ENCODE data around the gene KCNIP4. TPM values are rescaled to one million over a fixed set of nuclear protein-coding genes. Genes with fewer than 3 reads are reported as not detected.
A peak's percentile ranks its signal among the peaks of the same experiment; 100 is the strongest.

KCNIP4 gene
- total and polyA plus RNA-seq, 2 of the 4 experiments (the other 2 are of a cell fraction): not detected

DNA sequence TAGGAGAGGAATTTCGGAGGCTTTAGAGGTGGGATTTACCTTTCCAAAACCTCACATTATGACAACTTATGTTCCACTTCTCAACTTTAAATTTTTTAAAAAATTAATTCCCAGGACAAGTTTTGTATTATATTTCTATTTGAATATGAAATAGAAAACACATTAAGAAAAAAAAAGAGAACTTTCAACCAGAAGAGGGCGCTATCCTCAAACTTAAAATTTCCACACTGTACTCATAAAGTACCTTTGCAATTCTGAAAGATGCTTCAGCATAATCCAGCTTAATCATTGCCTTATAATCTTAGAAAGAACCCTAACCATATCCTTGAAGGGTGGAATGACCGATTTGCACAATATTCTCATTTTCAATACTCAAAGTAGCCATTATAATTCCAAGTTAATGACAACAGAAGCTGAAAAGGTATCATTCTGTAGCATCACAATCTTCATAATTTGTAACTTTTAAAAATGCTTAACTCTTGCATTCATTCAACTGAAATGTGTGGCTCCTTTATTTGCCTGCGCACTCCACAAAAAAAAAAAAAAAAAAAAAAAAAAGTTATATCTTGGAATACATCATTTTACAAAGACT, 158.0 kb downstream of the KCNIP4 start:
- no peaks in the 10 kb centered on the region for H4K20me1 ChIP-seq (ENCODE audit: insufficient read depth, low read length)
- 0 out of 2 replicates have a peak, but pooled peaks cover 3% of the 10 kb centered on the region for H3K9me3 ChIP-seq (ENCODE audit: control insufficient read depth, insufficient read depth, low read length)
- no peaks in the 10 kb centered on the region; the same call in 1 of the 2 replicates for H3K4me1 ChIP-seq (ENCODE audit: control insufficient read depth, insufficient read depth, low read length)
- TF ChIP-seq POLR2A (IDR thresholded peaks at IDR 0.05; ENCODE audit: low read depth, low read length) (no peak), RAD21 (IDR thresholded peaks at IDR 0.05; ENCODE audit: low read length) (peak; percentile 64), SMC3 (IDR thresholded peaks at IDR 0.05; ENCODE audit: low read depth, low read length) (peak; percentile 63), FOS (IDR thresholded peaks at IDR 0.05; ENCODE audit: low read depth, low read length) (no peak), MXI1 (IDR thresholded peaks at IDR 0.05; ENCODE audit: borderline replicate concordance, low read depth, low read length) (no peak)
- TF ChIP-seq, protein P1, sequence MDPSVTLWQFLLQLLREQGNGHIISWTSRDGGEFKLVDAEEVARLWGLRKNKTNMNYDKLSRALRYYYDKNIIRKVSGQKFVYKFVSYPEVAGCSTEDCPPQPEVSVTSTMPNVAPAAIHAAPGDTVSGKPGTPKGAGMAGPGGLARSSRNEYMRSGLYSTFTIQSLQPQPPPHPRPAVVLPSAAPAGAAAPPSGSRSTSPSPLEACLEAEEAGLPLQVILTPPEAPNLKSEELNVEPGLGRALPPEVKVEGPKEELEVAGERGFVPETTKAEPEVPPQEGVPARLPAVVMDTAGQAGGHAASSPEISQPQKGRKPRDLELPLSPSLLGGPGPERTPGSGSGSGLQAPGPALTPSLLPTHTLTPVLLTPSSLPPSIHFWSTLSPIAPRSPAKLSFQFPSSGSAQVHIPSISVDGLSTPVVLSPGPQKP (IDR thresholded peaks at IDR 0.05; ENCODE audit: borderline replicate concordance, low read depth, low read length): no peak
- TF ChIP-seq, protein P2, sequence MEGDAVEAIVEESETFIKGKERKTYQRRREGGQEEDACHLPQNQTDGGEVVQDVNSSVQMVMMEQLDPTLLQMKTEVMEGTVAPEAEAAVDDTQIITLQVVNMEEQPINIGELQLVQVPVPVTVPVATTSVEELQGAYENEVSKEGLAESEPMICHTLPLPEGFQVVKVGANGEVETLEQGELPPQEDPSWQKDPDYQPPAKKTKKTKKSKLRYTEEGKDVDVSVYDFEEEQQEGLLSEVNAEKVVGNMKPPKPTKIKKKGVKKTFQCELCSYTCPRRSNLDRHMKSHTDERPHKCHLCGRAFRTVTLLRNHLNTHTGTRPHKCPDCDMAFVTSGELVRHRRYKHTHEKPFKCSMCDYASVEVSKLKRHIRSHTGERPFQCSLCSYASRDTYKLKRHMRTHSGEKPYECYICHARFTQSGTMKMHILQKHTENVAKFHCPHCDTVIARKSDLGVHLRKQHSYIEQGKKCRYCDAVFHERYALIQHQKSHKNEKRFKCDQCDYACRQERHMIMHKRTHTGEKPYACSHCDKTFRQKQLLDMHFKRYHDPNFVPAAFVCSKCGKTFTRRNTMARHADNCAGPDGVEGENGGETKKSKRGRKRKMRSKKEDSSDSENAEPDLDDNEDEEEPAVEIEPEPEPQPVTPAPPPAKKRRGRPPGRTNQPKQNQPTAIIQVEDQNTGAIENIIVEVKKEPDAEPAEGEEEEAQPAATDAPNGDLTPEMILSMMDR (conservative IDR thresholded peaks at IDR 0.05; ENCODE audit: low read depth, low read length): peak; percentile 62
- H2BK15ac ChIP-seq (ENCODE audit: low read depth, low read length): no peak overlapping the region
- no peaks in the 10 kb centered on the region for H3K36me3 ChIP-seq (ENCODE audit: control insufficient read depth, insufficient read depth, low read length)
- H3K4me3 ChIP-seq (ENCODE audit: insufficient read depth, low read depth, low read length): no peak overlapping the region
- H3K14ac ChIP-seq (replicated peaks; ENCODE audit: low read depth, low read length): no peak overlapping the region
- H2AK5ac ChIP-seq (ENCODE audit: low read depth, low read length): no peak overlapping the region
- H2BK20ac ChIP-seq (ENCODE audit: low read depth, low read length): no peak overlapping the region
- H4K8ac ChIP-seq (ENCODE audit: low read depth in 2 of 2, low read length in 2 of 2): no peak overlapping the region
- POLR2A ChIA-PET (ENCODE audit: unreplicated experiment): no interaction called here
- no peak overlapping the region for H4K5ac ChIP-seq (ENCODE audit: low read depth, low read length)
- intact Hi-C loops (cut with micrococcal nuclease): loop anchor here (1.0 to 10.0 kb wide), 4 partner anchors 184 to 816 kb away; no protein-coding TSS in a partner anchor
- no CpG with 5 or more reads among the region's 4 CpGs for WGBS, 2 experiments (ENCODE audit: extremely low coverage in 2 of 2, insufficient read length in 1 of 2)
- peak; percentile 54 for DNase-seq
- H3K9me1 ChIP-seq (ENCODE audit: insufficient read depth, low read length): no peaks in the 10 kb centered on the region
- H3K79me1 ChIP-seq (ENCODE audit: low read depth in 1 of 2, low read length in 2 of 2): no peaks in the 10 kb centered on the region
- dilution Hi-C loops (cut with HindIII; ENCODE audit: low sequenced_read_pairs, unreplicated experiment): no loop called here
- H2AK9ac ChIP-seq (replicated peaks; ENCODE audit: low read depth, low read length, poor library complexity): no peak overlapping the region
- no peak; the same call in 1 of the 2 replicates for ATAC-seq (ENCODE audit: low read depth)
- H3K27ac ChIP-seq (ENCODE audit: insufficient read depth, low read length): no peak overlapping the region
- H3K4me2 ChIP-seq (ENCODE audit: low read depth, low read length): no peak overlapping the region
- H3K4ac ChIP-seq (ENCODE audit: low read depth, low read length): no peak overlapping the region
- H3K18ac ChIP-seq (ENCODE audit: low read depth, low read length): no peak overlapping the region
- no peak overlapping the region for H2BK120ac ChIP-seq (ENCODE audit: low read depth, low read length)
- in situ Hi-C loops (cut with MboI; ENCODE audit: low sequenced_read_pairs): no loop called here
- H3K23ac ChIP-seq (ENCODE audit: low read depth, low read length): no peak overlapping the region
- H3K9ac ChIP-seq (ENCODE audit: low read depth, low read length): no peak overlapping the region
- H2BK5ac ChIP-seq (ENCODE audit: low read depth, low read length, poor library complexity, severe bottlenecking): no peak overlapping the region
- no peak overlapping the region for H2AFZ ChIP-seq (replicated peaks; ENCODE audit: low read length, poor library complexity)
- BruUV-seq (replicated peaks): no TSS peak
- H3K27me3 ChIP-seq (ENCODE audit: control insufficient read depth, insufficient read depth, low read length): no peaks in the 10 kb centered on the region
- CTCF ChIA-PET: interaction anchor here (0.8 to 3.1 kb wide), 6 partner anchors 8 to 598 kb away, joined by 3 to 58 read pairs (median 4); no protein-coding TSS in a partner anchor
- no peak overlapping the region for H3K56ac ChIP-seq (ENCODE audit: extremely low read depth, insufficient read depth, low read length)
- no peak overlapping the region for H4K91ac ChIP-seq (ENCODE audit: insufficient read depth, low read depth, low read length)
